GM19452 (cell line): ENCODE results near the gene EFCAB9.
"Not testable (repeated sequence)": the region's sequence is repeated elsewhere in the genome, so short reads cannot be mapped to it uniquely, and the experiment has no call there.

Experiments used
- ATAC-seq: cut with Tn5 transposase; IDR thresholded peaks from one replicate; pipeline ENCODE4 v1.9.1; 2021; ENCODE audit not compliant: unreplicated experiment

EFCAB9 gene

GRCh38 chr5:172193872-172194271 lies at the start of gene EFCAB9:
EFCAB9 (plus strand) TSS chr5:172194172; CDS start chr5:172194173, 1 bp downstream.
- no peak for ATAC-seq

GRCh38 chr5:172144291-172144815 lies 49.6 kb upstream of the EFCAB9 start:
- no peak for ATAC-seq

- ATAC-seq = no peak
Measured at GRCh38 chr5:172144931-172145869, 48.8 kb upstream of the EFCAB9 start.

GRCh38 chr5:172145870-172146747 lies 47.9 kb upstream of the EFCAB9 start:
- ATAC-seq = no peak

- no peak for ATAC-seq
Measured at GRCh38 chr5:172146748-172147092, 47.3 kb upstream of the EFCAB9 start.

- no peak for ATAC-seq
Measured at GRCh38 chr5:172147857-172148256, 46.1 kb upstream of the EFCAB9 start.

- no peak for ATAC-seq
Measured at GRCh38 chr5:172148381-172148780, 45.6 kb upstream of the EFCAB9 start.

GRCh38 chr5:172149073-172149472 lies 44.9 kb upstream of the EFCAB9 start:
- ATAC-seq = no peak

GRCh38 chr5:172149481-172149880 lies 44.5 kb upstream of the EFCAB9 start:
- ATAC-seq = not testable (repeated sequence)

GRCh38 chr5:172150514-172151425 lies 43.2 kb upstream of the EFCAB9 start:
- peak; percentile 81 for ATAC-seq

- ATAC-seq = no peak
Measured at GRCh38 chr5:172151661-172152210, 42.2 kb upstream of the EFCAB9 start.

- ATAC-seq = no peak
Measured at GRCh38 chr5:172153695-172154094, 40.3 kb upstream of the EFCAB9 start.

GRCh38 chr5:172155101-172155500 lies 38.9 kb upstream of the EFCAB9 start:
- ATAC-seq = not testable (repeated sequence)

GRCh38 chr5:172156541-172156994 lies 37.4 kb upstream of the EFCAB9 start:
- ATAC-seq = no peak

- ATAC-seq = no peak
Measured at GRCh38 chr5:172159016-172159415, 35.0 kb upstream of the EFCAB9 start.

- ATAC-seq = no peak
Measured at GRCh38 chr5:172160506-172160905, 33.5 kb upstream of the EFCAB9 start.

GRCh38 chr5:172162323-172162986 lies 31.5 kb upstream of the EFCAB9 start:
- ATAC-seq = no peak

- ATAC-seq = no peak
Measured at GRCh38 chr5:172162987-172163343, 31.0 kb upstream of the EFCAB9 start.

- ATAC-seq = no peak
Measured at GRCh38 chr5:172163346-172163745, 30.6 kb upstream of the EFCAB9 start.

- ATAC-seq = no peak
Measured at GRCh38 chr5:172164769-172165212, 29.2 kb upstream of the EFCAB9 start.
